Activated CD8-positive, alpha-beta memory T cell treated with anti-CD3 and anti-CD28 coated beads, Interleukin-2, amount 10 ng/mL, durations not matched to agents 7 days and 5 days (primary cell): Measurements from ENCODE around the gene PAGE5. TPM values are rescaled to one million over a fixed set of nuclear protein-coding genes. Genes with fewer than 3 reads are reported as not detected.

Experiments
- total RNA-seq, 2 experiments: library from RNA; stranded (reverse); gene quantifications; one replicate each; pipeline ENCODE4 v1.2.3, GENCODE V29; 2021

Gene PAGE5
- total RNA-seq, 2 experiments from 2014 or later: 0.47 TPM; not detected in 1

Other genes starting within 250 kb of the PAGE5 start
- gene PFKFB1, start 226.2 kb upstream of the PAGE5 start, total RNA-seq: 1 to 10 TPM in 1 of 2 experiments, under 1 TPM in 1; 0.77 to 1.2 TPM
- 10 to 100 TPM; 28.6 to 35.8 TPM for gene APEX2, start 220.0 kb upstream of the PAGE5 start, total RNA-seq
- gene ALAS2, start 189.4 kb upstream of the PAGE5 start, total RNA-seq: not detected
- gene PAGE2B, start 145.3 kb upstream of the PAGE5 start, total RNA-seq: 1 to 10 TPM in 1 of 2 experiments, not detected in 1; 2.0 TPM
- not detected for gene PAGE2, start 131.3 kb upstream of the PAGE5 start, total RNA-seq
- not detected for gene PAGE3, start 44.6 kb downstream of the PAGE5 start, total RNA-seq
- 10 to 100 TPM; 14.6 to 17.9 TPM for gene MAGEH1, start 231.8 kb downstream of the PAGE5 start, total RNA-seq